Measurements from ENCODE around the gene RNU7-1.

The RNU7-1 gene

GRCh38 chr12:6954316-6955107, 10.9 kb downstream of the RNU7-1 start:
- DNase-seq, result no peak

DNA sequence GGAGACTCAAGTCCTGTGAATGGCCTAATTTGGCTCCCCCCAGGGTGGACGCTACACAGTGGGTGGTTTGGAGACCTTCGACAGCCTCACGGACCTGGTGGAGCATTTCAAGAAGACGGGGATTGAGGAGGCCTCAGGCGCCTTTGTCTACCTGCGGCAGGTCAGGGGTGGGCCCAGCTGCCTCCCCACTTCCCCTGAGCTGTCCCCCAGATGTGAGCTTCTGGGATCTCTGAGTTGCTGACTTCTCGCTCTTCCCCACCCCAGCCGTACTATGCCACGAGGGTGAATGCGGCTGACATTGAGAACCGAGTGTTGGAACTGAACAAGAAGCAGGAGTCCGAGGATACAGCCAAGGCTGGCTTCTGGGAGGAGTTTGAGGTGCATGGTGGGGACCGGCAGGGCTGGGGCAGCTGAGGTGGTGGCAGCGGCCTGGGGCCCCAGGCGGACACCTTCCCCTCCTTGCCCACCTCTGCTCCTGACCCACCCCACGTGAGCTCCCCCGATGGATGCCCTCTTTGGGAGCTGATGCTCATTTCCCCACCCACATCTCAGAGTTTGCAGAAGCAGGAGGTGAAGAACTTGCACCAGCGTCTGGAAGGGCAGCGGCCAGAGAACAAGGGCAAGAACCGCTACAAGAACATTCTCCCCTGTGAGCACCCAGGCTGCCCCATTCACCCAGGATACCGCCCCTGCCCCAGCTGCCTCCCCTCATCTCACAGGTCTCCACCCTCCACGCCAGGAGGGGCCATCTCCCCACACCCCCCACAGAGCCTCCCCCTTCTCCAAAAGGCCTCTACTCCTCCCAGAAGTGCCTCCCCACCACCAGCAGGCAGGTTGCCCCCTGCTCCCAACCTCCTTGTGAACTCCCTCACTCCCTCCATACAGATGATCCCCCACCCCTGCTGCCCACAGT, 11.7 kb downstream of the RNU7-1 start:
- no peak for DNase-seq

DNA sequence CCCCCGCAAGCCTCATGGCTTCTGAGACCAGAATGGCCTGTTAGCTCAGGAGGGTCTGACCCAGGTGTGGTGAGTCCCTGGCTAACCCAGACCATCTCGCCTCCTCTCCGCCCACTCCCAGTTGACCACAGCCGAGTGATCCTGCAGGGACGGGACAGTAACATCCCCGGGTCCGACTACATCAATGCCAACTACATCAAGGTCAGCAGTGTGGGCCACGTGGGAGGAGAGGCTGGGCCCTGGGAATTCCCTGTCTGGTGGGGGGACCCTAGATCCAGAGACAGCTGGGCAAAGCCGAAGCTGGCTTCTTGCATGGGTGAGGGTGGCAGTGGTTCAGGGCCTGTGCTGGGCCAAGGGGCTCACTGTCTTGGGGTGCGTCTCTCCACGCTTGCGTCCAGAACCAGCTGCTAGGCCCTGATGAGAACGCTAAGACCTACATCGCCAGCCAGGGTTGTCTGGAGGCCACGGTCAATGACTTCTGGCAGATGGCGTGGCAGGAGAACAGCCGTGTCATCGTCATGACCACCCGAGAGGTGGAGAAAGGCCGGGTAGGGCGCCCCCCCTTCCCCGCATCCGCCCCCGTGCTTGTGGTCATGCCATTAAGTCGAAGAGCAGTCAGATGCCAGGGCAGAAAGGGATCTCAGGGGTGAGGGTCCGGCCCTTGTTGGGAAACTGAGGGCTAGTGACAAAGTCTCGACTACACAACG, 12.6 kb downstream of the RNU7-1 start:
- DNase-seq, result no peak

GRCh38 chr12:6957151-6957701, 13.6 kb downstream of the RNU7-1 start:
- DNase-seq, result peak; percentile 39

- no peak for DNase-seq
Measured at GRCh38 chr12:6957741-6958608, 14.4 kb downstream of the RNU7-1 start.

GRCh38 chr12:6958609-6959057, 15.0 kb downstream of the RNU7-1 start:
- DNase-seq, result peak; percentile 24

- DNase-seq, result peak; percentile 78
Measured at GRCh38 chr12:6959058-6959804, 15.6 kb downstream of the RNU7-1 start.

- DNase-seq, result no peak
Measured at GRCh38 chr12:6959805-6960592, 16.4 kb downstream of the RNU7-1 start.

- DNase-seq, result peak; percentile 36
Measured at GRCh38 chr12:6960593-6961277, 17.1 kb downstream of the RNU7-1 start.

DNA sequence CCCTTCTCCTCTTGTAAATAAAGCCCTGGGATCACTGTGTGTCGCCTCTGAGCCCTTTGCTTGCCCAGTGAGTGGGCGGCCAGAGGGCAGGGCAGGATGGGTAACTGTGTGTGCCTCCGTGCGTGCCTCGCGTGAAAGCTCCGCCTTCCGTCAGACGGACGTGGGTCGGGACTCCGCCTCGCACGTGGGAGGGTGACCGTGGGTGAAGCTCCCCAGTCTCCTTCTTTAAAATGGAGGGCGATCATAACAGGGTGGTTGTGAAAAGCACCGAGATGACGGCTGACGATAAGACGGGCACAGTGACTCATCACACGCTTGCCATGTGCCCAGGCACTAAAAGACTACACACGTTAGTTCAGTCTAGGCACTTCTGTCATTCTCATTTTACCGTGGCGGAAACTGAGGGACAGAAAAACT, 17.7 kb downstream of the RNU7-1 start:
- DNase-seq, result peak; percentile 94

- peak; percentile 60 for DNase-seq
Measured at GRCh38 chr12:6961695-6962284, 18.2 kb downstream of the RNU7-1 start.

GRCh38 chr12:6962285-6963015, 18.8 kb downstream of the RNU7-1 start:
- DNase-seq, result no peak

- DNase-seq, result no peak
Measured at GRCh38 chr12:6963016-6963731, 19.6 kb downstream of the RNU7-1 start.

GRCh38 chr12:6963791-6964413, 20.3 kb downstream of the RNU7-1 start:
- no peak for DNase-seq

- DNase-seq, result no peak
Measured at GRCh38 chr12:6964605-6965025, 21.0 kb downstream of the RNU7-1 start.

DNA sequence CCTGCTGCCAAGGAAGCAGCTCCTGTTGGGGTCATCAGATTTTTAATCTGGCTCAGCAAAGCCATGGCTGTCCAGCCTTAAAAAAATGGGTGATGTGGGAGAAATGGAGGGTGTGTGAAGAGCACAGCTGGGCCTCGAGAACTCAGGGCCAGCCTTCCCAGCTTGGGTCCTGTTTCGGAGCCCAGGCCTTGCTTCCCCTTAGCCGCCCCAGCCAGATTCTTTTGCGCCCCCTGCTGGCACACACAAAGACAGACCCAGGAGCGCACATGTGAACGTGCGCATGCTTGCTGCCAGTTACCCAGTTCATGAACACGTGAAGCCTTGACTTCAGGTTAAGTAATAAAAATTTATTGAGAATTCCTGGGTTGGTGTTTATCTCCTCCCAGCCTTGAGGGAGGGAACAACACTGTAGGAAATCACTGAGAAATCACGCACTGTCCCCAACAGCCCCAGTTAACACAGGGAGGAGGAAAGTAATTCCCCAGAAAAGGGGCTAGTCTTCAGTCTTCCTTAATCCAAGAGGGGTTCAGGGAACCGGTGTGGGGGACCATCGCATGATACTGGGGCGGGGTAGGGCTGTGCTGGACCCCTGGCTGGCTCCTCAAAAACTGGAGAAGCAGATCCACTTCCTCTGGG, 21.5 kb downstream of the RNU7-1 start:
- DNase-seq, result peak; percentile 95

- DNase-seq, result no peak
Measured at GRCh38 chr12:6965714-6966113, 22.1 kb downstream of the RNU7-1 start.
